Breast epithelium (tissue), 4 donors: ENCODE measurements around the gene MEAK7. TPM values are rescaled to one million over a fixed set of nuclear protein-coding genes. Genes with fewer than 3 reads are reported as not detected.

Experiments used
- DNase-seq, 2 donors: peaks; one replicate each; pipeline ENCODE4 v3.0.0-alpha.2; 2019; ENCODE audit warnings: low spot score in 2 of 2
- H3K27ac ChIP-seq, 2 donors: fragments of 200-600 bp; sonication (generic) in 1 of 2; one replicate each; pipeline ENCODE4 v1.5.1; 2016 to 2019; ENCODE audit warnings: mild to moderate bottlenecking in 1 of 2
- H3K27me3 ChIP-seq, 2 donors: fragments of 200-600 bp; sonication (generic) in 1 of 2; one replicate each; pipeline versions ENCODE4 v1.5.1 to v1.6.0; 2017 to 2019; ENCODE audit warnings: control low read depth in 1 of 2, mild to moderate bottlenecking in 1 of 2
- H3K36me3 ChIP-seq: fragments of 200-600 bp; one replicate; pipeline ENCODE4 v1.5.1; 2019
- H3K4me1 ChIP-seq, 2 donors: fragments of 200-600 bp; sonication (generic); one replicate each; pipeline ENCODE4 v1.5.1; 2016 to 2019; ENCODE audit warnings: control low read depth in 1 of 2
- H3K4me3 ChIP-seq, 3 donors: fragments of 200-600 bp; sonication (generic); 1 replicate in 2 of 3; 2 replicates in 1 of 3; pipeline ENCODE4 v1.5.1; 2016 to 2019; ENCODE audit warnings: mild to moderate bottlenecking in 3 of 3, moderate library complexity in 2 of 3
- H3K9me3 ChIP-seq, 2 donors: fragments of 200-600 bp; sonication (generic) in 1 of 2; one replicate each; pipeline ENCODE4 v1.5.1; 2016 to 2019; ENCODE audit warnings: control low read depth in 1 of 2
- POLR2A ChIP-seq: fragments of 450-650 bp; IDR thresholded peaks from one replicate; pipeline ENCODE4 v1.6.1; 2016; ENCODE audit warnings: antibody characterized with exemption, mild to moderate bottlenecking, moderate library complexity
- POLR2AphosphoS5 ChIP-seq, 3 donors: sonication (generic); formaldehyde crosslinking; IDR thresholded peaks; one replicate each; pipeline ENCODE4 v1.6.1; 2017; ENCODE audit warnings: antibody characterized with exemption in 3 of 3
- intact Hi-C: fragments of 100-400 bp; cut with DNase I; formaldehyde crosslinking; loops from one replicate; pipeline ENCODE4 v1.15.1; 2023; ENCODE audit warnings: low total_unique reads
- total RNA-seq, 3 donors: library from RNA; depleted of rRNA; stranded (reverse); fragments of >200 nt; gene quantifications; one replicate each; pipeline ENCODE4 v1.1.0, GENCODE V29; 2016
- TF ChIP-seq, protein P1 (sequence below), 3 donors: fragments of 450-650 bp; IDR thresholded peaks; one replicate each; pipeline ENCODE4 v1.5.1; 2016 to 2017; ENCODE audit warnings: antibody characterized with exemption in 3 of 3, mild to moderate bottlenecking in 3 of 3, moderate library complexity in 3 of 3

Gene MEAK7
- total RNA-seq, 3 donors from 2014 or later, result 8.8 to 38.1 (median 17.4) TPM

DNA sequence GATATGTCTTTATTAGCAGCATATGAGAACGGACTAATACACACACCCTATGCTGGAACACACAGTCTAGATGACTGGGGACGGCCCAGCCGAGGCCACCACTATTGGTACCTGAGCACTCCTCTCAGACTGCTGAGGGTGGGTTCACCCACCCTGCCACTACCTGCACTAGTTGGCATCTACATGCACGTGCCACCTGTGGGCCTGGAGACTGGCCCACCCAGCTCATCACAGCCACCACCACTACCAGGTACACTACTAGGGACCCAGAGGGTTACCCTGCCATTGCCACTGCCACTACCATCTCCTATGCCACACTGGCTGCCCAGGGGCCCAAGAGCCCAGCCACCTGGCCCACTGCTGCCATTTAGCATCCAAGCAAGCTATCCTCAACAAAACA, 32.5 kb downstream of the MEAK7 start:
- H3K4me3 ChIP-seq, result no peak overlapping the region
- intact Hi-C loops, result no loop called here
- H3K9me3 ChIP-seq, result peaks cover 0 to 10% of the 10 kb centered on the region in 2 donors
- no peaks in the 10 kb centered on the region for H3K27me3 ChIP-seq
- no peak for TF ChIP-seq POLR2AphosphoS5 (IDR thresholded peaks at IDR 0.05)
- TF ChIP-seq, protein P1, sequence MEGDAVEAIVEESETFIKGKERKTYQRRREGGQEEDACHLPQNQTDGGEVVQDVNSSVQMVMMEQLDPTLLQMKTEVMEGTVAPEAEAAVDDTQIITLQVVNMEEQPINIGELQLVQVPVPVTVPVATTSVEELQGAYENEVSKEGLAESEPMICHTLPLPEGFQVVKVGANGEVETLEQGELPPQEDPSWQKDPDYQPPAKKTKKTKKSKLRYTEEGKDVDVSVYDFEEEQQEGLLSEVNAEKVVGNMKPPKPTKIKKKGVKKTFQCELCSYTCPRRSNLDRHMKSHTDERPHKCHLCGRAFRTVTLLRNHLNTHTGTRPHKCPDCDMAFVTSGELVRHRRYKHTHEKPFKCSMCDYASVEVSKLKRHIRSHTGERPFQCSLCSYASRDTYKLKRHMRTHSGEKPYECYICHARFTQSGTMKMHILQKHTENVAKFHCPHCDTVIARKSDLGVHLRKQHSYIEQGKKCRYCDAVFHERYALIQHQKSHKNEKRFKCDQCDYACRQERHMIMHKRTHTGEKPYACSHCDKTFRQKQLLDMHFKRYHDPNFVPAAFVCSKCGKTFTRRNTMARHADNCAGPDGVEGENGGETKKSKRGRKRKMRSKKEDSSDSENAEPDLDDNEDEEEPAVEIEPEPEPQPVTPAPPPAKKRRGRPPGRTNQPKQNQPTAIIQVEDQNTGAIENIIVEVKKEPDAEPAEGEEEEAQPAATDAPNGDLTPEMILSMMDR (IDR thresholded peaks at IDR 0.05), result no peak
- no peak for TF ChIP-seq POLR2A
- DNase-seq, result peak in 1 of 2 donors; percentile 12
- no peaks in the 10 kb centered on the region for H3K36me3 ChIP-seq
- H3K4me1 ChIP-seq, result no peaks in the 10 kb centered on the region
- no peak overlapping the region for H3K27ac ChIP-seq

DNA sequence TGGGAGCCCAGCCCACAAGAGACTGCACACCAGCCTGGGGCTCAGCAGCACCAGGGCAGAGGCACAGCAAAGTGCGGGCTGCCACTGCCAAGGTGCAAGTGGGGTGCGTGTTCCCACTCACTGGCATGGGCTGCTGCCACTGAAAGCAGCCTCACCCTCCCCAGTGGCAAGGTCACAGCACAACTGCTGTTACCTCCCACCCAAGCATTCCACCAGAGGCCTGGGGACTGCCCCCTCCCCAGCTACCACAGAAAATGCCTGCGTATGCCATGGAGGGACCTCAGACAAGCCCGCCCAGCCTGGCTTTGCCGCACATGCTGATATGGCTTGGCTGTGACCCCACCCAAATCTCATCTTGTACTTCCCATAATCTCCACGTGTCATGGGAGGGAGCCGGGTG, 33.1 kb downstream of the MEAK7 start:
- Histone ChIP-seq H3K9me3 (peaks cover 0 to 15% of the 10 kb centered on the region in 2 donors), H3K27ac (no peak overlapping the region), H3K4me3 (no peak overlapping the region), H3K27me3 (no peaks in the 10 kb centered on the region), H3K36me3 (no peaks in the 10 kb centered on the region), H3K4me1 (no peaks in the 10 kb centered on the region)
- DNase-seq, result peak in 1 of 2 donors; percentile 12
- TF ChIP-seq, protein P1 (IDR thresholded peaks at IDR 0.05), result no peak
- TF ChIP-seq POLR2AphosphoS5 (IDR thresholded peaks at IDR 0.05) (no peak), POLR2A (no peak)
- intact Hi-C loops, result no loop called here

DNA sequence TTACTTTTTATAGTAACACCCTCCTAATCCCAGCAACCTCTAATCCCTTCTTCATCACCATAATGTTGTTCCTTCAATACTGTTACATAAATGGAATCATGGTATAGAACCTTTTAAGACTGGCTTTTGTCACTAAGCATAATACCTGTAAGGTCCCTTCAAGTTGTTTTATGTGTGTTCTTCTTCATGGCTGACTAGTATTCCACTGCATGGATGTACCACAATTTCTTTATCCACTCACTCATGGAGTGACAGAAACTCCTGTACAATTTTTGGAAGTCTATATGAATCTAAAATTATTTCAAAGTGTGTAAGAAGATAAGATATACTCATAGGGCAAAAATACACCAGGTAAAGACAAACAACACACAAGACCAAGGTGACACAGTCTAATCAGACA, 36.8 kb downstream of the MEAK7 start:
- intact Hi-C loops, result no loop called here
- TF ChIP-seq, protein P1 (IDR thresholded peaks at IDR 0.05), result no peak
- Histone ChIP-seq H3K4me3 (no peak overlapping the region), H3K4me1 (no peaks in the 10 kb centered on the region), H3K27me3 (no peaks in the 10 kb centered on the region), H3K9me3 (peaks cover 0 to 15% of the 10 kb centered on the region in 2 donors), H3K27ac (no peak overlapping the region), H3K36me3 (no peaks in the 10 kb centered on the region)
- no peak for DNase-seq

DNA sequence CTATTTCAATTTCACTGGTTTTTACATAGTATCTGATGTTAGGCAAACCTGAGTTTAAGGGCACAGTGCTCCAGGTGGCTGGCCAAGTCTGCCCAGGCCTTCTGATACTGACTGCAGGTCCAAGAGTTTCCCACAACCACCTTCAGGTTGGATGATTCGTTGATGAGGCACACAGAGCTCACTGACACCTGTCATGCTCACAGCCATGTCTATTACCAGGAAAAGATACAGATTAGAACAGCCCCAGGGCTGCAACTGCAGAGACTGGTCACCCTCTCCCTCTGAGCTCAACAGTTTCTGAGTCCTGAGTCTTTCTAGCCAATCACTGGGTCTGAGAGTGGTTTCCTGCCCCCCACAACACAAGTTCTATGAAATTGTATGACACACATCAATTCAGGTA, 37.2 kb downstream of the MEAK7 start:
- H3K4me3 ChIP-seq, result no peak overlapping the region
- no peak overlapping the region for H3K27ac ChIP-seq
- peaks cover 0 to 15% of the 10 kb centered on the region in 2 donors for H3K9me3 ChIP-seq
- no peaks in the 10 kb centered on the region for H3K36me3 ChIP-seq
- H3K4me1 ChIP-seq, result no peaks in the 10 kb centered on the region
- TF ChIP-seq POLR2AphosphoS5 (IDR thresholded peaks at IDR 0.05), result no peak
- TF ChIP-seq POLR2A, result no peak
- TF ChIP-seq, protein P1 (IDR thresholded peaks at IDR 0.05), result no peak
- intact Hi-C loops, result no loop called here
- no peaks in the 10 kb centered on the region for H3K27me3 ChIP-seq
- DNase-seq, result no peak

DNA sequence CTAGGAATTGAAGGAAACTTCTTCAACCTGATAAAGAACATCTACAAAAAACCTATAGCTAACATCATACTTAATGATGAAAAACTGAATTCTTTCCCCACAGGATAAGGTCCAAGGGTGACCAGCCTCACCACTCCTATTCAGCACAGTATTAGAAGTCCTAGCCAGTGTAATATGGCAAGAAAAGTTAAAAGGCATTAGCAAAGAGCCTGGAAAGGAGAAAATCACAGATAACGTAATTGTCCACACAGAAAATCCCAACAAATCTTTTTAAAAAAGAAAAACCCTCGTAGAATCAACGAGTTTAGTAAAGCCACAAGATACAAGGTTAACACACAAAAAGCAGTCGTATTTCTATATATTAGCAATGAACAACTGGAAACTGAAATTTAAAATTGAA, 37.8 kb downstream of the MEAK7 start:
- H3K4me3 ChIP-seq, result no peak overlapping the region
- intact Hi-C loops, result no loop called here
- TF ChIP-seq POLR2AphosphoS5 (IDR thresholded peaks at IDR 0.05) (no peak), POLR2A (no peak)
- TF ChIP-seq, protein P1 (IDR thresholded peaks at IDR 0.05), result no peak
- H3K9me3 ChIP-seq, result peaks cover 0 to 15% of the 10 kb centered on the region in 2 donors
- no peak for DNase-seq
- H3K27me3 ChIP-seq, result no peaks in the 10 kb centered on the region
- H3K36me3 ChIP-seq, result no peaks in the 10 kb centered on the region
- H3K4me1 ChIP-seq, result no peaks in the 10 kb centered on the region
- H3K27ac ChIP-seq, result no peak overlapping the region
